Mammary epithelial cell (primary cell): ENCODE measurements around the gene CHI3L1.

Source experiments
- EZH2 ChIP-seq: IDR thresholded peaks from 2 replicates; pipeline ENCODE4 v1.6.1; 2012; ENCODE audit warnings: low read length, inconsistent platforms, borderline replicate concordance
- TF ChIP-seq, protein P1 (sequence below), 2 donors: IDR thresholded peaks in 1 of 2; conservative IDR thresholded peaks in 1 of 2; 2 replicates each; pipeline ENCODE4 v1.5.1; 2011 to 2012; ENCODE audit warnings: inconsistent platforms in 2 of 2, low read length in 2 of 2, mild to moderate bottlenecking in 2 of 2, control low read depth in 1 of 2, low read depth in 1 of 2; ENCODE audit not compliant: insufficient read depth in 1 of 2; ENCODE audit errors: extremely low read depth in 1 of 2

- no peak for TF ChIP-seq EZH2
- TF ChIP-seq, protein P1, sequence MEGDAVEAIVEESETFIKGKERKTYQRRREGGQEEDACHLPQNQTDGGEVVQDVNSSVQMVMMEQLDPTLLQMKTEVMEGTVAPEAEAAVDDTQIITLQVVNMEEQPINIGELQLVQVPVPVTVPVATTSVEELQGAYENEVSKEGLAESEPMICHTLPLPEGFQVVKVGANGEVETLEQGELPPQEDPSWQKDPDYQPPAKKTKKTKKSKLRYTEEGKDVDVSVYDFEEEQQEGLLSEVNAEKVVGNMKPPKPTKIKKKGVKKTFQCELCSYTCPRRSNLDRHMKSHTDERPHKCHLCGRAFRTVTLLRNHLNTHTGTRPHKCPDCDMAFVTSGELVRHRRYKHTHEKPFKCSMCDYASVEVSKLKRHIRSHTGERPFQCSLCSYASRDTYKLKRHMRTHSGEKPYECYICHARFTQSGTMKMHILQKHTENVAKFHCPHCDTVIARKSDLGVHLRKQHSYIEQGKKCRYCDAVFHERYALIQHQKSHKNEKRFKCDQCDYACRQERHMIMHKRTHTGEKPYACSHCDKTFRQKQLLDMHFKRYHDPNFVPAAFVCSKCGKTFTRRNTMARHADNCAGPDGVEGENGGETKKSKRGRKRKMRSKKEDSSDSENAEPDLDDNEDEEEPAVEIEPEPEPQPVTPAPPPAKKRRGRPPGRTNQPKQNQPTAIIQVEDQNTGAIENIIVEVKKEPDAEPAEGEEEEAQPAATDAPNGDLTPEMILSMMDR (conservative IDR thresholded peaks at IDR 0.05 in 1 of 2, IDR thresholded peaks at IDR 0.05 in 1 of 2; ENCODE audit: extremely low read depth in 1 of 2, insufficient read depth in 1 of 2, low read depth in 1 of 2, low read length in 2 of 2) = no peak
Observed at GRCh38 chr1:203183828-203184227, 2.7 kb downstream of the CHI3L1 start.
